ENCODE measurements around the gene PARP12. TPM values are rescaled to one million over a fixed set of nuclear protein-coding genes. Genes with fewer than 3 reads are reported as not detected.

Gene PARP12
- total and polyA plus RNA-seq, 9 of the 15 experiments (the other 6 are each of a cell fraction or from before 2014, with no cell fraction given): 4.6 to 40.4 (median 23.5) TPM

DNA sequence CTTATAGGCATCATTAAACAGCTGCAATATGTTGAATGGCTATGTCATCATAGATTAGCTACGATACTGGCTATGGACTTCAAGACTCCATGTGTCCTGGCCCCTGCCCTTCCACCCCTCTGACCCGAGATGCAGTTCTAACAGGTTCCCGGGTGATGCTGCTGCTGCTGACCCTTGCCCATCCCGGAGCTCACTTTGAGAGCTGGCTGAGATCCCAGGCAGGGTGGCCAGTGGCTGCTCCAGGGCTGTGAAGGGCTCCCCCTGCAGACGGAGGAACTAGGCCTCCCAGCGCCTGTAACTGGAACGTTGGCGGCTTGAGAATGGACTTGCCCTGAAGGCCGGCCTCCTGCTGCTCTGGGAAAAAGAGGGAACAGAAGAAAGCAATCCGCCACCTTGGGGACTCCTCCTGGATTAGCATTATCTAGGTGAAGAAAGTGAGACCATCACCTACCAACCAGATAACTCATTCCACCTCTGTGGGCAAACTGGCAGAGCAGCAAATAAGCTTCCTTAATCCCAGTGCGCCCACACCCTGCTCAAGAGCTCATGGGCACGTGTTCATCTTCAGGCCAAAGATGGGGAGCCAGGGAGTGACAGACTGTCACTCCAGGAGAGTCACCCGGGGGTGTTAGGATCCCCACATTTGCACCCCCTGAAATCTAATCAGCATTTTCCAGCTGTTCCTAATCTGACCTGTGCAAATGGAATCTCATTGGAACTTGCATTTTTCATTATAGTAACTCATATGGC lies 56.8 kb downstream of the PARP12 start (continued):
- TF ChIP-seq, protein P1, sequence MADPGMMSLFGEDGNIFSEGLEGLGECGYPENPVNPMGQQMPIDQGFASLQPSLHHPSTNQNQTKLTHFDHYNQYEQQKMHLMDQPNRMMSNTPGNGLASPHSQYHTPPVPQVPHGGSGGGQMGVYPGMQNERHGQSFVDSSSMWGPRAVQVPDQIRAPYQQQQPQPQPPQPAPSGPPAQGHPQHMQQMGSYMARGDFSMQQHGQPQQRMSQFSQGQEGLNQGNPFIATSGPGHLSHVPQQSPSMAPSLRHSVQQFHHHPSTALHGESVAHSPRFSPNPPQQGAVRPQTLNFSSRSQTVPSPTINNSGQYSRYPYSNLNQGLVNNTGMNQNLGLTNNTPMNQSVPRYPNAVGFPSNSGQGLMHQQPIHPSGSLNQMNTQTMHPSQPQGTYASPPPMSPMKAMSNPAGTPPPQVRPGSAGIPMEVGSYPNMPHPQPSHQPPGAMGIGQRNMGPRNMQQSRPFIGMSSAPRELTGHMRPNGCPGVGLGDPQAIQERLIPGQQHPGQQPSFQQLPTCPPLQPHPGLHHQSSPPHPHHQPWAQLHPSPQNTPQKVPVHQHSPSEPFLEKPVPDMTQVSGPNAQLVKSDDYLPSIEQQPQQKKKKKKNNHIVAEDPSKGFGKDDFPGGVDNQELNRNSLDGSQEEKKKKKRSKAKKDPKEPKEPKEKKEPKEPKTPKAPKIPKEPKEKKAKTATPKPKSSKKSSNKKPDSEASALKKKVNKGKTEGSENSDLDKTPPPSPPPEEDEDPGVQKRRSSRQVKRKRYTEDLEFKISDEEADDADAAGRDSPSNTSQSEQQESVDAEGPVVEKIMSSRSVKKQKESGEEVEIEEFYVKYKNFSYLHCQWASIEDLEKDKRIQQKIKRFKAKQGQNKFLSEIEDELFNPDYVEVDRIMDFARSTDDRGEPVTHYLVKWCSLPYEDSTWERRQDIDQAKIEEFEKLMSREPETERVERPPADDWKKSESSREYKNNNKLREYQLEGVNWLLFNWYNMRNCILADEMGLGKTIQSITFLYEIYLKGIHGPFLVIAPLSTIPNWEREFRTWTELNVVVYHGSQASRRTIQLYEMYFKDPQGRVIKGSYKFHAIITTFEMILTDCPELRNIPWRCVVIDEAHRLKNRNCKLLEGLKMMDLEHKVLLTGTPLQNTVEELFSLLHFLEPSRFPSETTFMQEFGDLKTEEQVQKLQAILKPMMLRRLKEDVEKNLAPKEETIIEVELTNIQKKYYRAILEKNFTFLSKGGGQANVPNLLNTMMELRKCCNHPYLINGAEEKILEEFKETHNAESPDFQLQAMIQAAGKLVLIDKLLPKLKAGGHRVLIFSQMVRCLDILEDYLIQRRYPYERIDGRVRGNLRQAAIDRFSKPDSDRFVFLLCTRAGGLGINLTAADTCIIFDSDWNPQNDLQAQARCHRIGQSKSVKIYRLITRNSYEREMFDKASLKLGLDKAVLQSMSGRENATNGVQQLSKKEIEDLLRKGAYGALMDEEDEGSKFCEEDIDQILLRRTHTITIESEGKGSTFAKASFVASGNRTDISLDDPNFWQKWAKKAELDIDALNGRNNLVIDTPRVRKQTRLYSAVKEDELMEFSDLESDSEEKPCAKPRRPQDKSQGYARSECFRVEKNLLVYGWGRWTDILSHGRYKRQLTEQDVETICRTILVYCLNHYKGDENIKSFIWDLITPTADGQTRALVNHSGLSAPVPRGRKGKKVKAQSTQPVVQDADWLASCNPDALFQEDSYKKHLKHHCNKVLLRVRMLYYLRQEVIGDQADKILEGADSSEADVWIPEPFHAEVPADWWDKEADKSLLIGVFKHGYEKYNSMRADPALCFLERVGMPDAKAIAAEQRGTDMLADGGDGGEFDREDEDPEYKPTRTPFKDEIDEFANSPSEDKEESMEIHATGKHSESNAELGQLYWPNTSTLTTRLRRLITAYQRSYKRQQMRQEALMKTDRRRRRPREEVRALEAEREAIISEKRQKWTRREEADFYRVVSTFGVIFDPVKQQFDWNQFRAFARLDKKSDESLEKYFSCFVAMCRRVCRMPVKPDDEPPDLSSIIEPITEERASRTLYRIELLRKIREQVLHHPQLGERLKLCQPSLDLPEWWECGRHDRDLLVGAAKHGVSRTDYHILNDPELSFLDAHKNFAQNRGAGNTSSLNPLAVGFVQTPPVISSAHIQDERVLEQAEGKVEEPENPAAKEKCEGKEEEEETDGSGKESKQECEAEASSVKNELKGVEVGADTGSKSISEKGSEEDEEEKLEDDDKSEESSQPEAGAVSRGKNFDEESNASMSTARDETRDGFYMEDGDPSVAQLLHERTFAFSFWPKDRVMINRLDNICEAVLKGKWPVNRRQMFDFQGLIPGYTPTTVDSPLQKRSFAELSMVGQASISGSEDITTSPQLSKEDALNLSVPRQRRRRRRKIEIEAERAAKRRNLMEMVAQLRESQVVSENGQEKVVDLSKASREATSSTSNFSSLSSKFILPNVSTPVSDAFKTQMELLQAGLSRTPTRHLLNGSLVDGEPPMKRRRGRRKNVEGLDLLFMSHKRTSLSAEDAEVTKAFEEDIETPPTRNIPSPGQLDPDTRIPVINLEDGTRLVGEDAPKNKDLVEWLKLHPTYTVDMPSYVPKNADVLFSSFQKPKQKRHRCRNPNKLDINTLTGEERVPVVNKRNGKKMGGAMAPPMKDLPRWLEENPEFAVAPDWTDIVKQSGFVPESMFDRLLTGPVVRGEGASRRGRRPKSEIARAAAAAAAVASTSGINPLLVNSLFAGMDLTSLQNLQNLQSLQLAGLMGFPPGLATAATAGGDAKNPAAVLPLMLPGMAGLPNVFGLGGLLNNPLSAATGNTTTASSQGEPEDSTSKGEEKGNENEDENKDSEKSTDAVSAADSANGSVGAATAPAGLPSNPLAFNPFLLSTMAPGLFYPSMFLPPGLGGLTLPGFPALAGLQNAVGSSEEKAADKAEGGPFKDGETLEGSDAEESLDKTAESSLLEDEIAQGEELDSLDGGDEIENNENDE (IDR thresholded peaks at IDR 0.05; ENCODE audit: low read depth, low read length): no peak
- no peak for TF ChIP-seq MTA1 (IDR thresholded peaks at IDR 0.05; ENCODE audit: borderline replicate concordance)
- peak; percentile 69 to 85 for TF ChIP-seq RAD21 (CRISPR knock-in tag; conservative IDR thresholded peaks at IDR 0.05 in 1 of 2, IDR thresholded peaks at IDR 0.05 in 1 of 2)
- no peak for TF ChIP-seq CBX8 (IDR thresholded peaks at IDR 0.05; ENCODE audit: borderline replicate concordance, extremely low read depth, low read depth, low read length, poor library complexity, severe bottlenecking)
- TF ChIP-seq ZNF165 (CRISPR knock-in tag; IDR thresholded peaks at IDR 0.05; ENCODE audit: borderline replicate concordance): no peak
- TF ChIP-seq NR3C1 (CRISPR knock-in tag; IDR thresholded peaks at IDR 0.05): no peak
- peak; percentile 63 for TF ChIP-seq ARID1B (IDR thresholded peaks at IDR 0.05)
- TF ChIP-seq, protein P2, sequence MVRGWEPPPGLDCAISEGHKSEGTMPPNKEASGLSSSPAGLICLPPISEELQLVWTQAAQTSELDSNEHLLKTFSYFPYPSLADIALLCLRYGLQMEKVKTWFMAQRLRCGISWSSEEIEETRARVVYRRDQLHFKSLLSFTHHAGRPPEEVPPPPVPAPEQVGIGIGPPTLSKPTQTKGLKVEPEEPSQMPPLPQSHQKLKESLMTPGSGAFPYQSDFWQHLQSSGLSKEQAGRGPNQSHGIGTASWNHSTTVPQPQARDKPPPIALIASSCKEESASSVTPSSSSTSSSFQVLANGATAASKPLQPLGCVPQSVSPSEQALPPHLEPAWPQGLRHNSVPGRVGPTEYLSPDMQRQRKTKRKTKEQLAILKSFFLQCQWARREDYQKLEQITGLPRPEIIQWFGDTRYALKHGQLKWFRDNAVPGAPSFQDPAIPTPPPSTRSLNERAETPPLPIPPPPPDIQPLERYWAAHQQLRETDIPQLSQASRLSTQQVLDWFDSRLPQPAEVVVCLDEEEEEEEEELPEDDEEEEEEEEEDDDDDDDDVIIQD (CRISPR knock-in tag; IDR thresholded peaks at IDR 0.05): no peak
- 0 out of 2 replicates have a peak, but pooled peaks have one; percentile 21 for TF ChIP-seq MTA2 (IDR thresholded peaks at IDR 0.05; ENCODE audit: low read depth)
- TF ChIP-seq NR4A1 (CRISPR knock-in tag; IDR thresholded peaks at IDR 0.05): no peak
- no peak for TF ChIP-seq NR4A1 (tag; IDR thresholded peaks at IDR 0.05)
- no peak for TF ChIP-seq CREB1 (IDR thresholded peaks at IDR 0.05)
- no peak for TF ChIP-seq CREB1 (CRISPR knock-in tag; IDR thresholded peaks at IDR 0.05)
- no peak for TF ChIP-seq MIER1 (IDR thresholded peaks at IDR 0.05; ENCODE audit: low read depth)
- TF ChIP-seq ZNF699 (CRISPR knock-in tag; IDR thresholded peaks at IDR 0.05; ENCODE audit: insufficient replicate concordance): no peak
- no peak for TF ChIP-seq NFXL1 (CRISPR knock-in tag; IDR thresholded peaks at IDR 0.05)

All from K562 (cell line).